ENCODE measurements around the gene RIMBP2.
"Not testable (repeated sequence)": the region's sequence is repeated elsewhere in the genome, so short reads cannot be mapped to it uniquely, and the experiment has no call there.

The RIMBP2 gene

GRCh38 chr12:130596241-130596640 is 119.9 kb downstream of the RIMBP2 start:
- no peak for DNase-seq (ENCODE audit: low read depth)

- no peak for DNase-seq (ENCODE audit: low read depth)
Measured at GRCh38 chr12:130595566-130595965, 120.5 kb downstream of the RIMBP2 start.

GRCh38 chr12:130593056-130593455 is 123.0 kb downstream of the RIMBP2 start:
- no peak for DNase-seq (ENCODE audit: low read depth)

- DNase-seq (ENCODE audit: low read depth), result no peak
Measured at GRCh38 chr12:130592641-130593040, 123.5 kb downstream of the RIMBP2 start.

GRCh38 chr12:130591736-130592135 is 124.4 kb downstream of the RIMBP2 start:
- DNase-seq (ENCODE audit: low read depth), result no peak

GRCh38 chr12:130590685-130591084 is 125.4 kb downstream of the RIMBP2 start:
- no peak for DNase-seq (ENCODE audit: low read depth)

GRCh38 chr12:130589540-130590317 is 126.4 kb downstream of the RIMBP2 start:
- DNase-seq (ENCODE audit: low read depth), result no peak

- DNase-seq (ENCODE audit: low read depth), result no peak
Measured at GRCh38 chr12:130588696-130589539, 127.2 kb downstream of the RIMBP2 start.

- no peak for DNase-seq (ENCODE audit: low read depth)
Measured at GRCh38 chr12:130587966-130588365, 128.1 kb downstream of the RIMBP2 start.

- not testable (repeated sequence) for DNase-seq (ENCODE audit: low read depth)
Measured at GRCh38 chr12:130584475-130584874, 131.6 kb downstream of the RIMBP2 start.

GRCh38 chr12:130583800-130584199 is 132.3 kb downstream of the RIMBP2 start:
- no peak for DNase-seq (ENCODE audit: low read depth)

- no peak for DNase-seq (ENCODE audit: low read depth)
Measured at GRCh38 chr12:130583317-130583716, 132.8 kb downstream of the RIMBP2 start.

GRCh38 chr12:130582286-130582685 is 133.8 kb downstream of the RIMBP2 start:
- no peak for DNase-seq (ENCODE audit: low read depth)

GRCh38 chr12:130581782-130582181 is 134.3 kb downstream of the RIMBP2 start:
- DNase-seq (ENCODE audit: low read depth), result no peak

GRCh38 chr12:130579231-130579630 is 136.9 kb downstream of the RIMBP2 start:
- DNase-seq (ENCODE audit: low read depth), result no peak

GRCh38 chr12:130577351-130577750 is 138.7 kb downstream of the RIMBP2 start:
- DNase-seq (ENCODE audit: low read depth), result no peak

GRCh38 chr12:130576371-130576816 is 139.7 kb downstream of the RIMBP2 start:
- no peak for DNase-seq (ENCODE audit: low read depth)

- no peak for DNase-seq (ENCODE audit: low read depth)
Measured at GRCh38 chr12:130574402-130574801, 141.7 kb downstream of the RIMBP2 start.

- DNase-seq (ENCODE audit: low read depth), result no peak
Measured at GRCh38 chr12:130573766-130574165, 142.3 kb downstream of the RIMBP2 start.

- no peak for DNase-seq (ENCODE audit: low read depth)
Measured at GRCh38 chr12:130573235-130573634, 142.9 kb downstream of the RIMBP2 start.

- no peak for DNase-seq (ENCODE audit: low read depth)
Measured at GRCh38 chr12:130572553-130572952, 143.5 kb downstream of the RIMBP2 start.

GRCh38 chr12:130571734-130572133 is 144.4 kb downstream of the RIMBP2 start:
- no peak for DNase-seq (ENCODE audit: low read depth)

GRCh38 chr12:130571089-130571488 is 145.0 kb downstream of the RIMBP2 start:
- no peak for DNase-seq (ENCODE audit: low read depth)

Measured in EH (cell line).